ENCODE measurements around the gene ERCC5.
A peak's percentile ranks its signal among the peaks of the same experiment; 100 is the strongest.

DNA sequence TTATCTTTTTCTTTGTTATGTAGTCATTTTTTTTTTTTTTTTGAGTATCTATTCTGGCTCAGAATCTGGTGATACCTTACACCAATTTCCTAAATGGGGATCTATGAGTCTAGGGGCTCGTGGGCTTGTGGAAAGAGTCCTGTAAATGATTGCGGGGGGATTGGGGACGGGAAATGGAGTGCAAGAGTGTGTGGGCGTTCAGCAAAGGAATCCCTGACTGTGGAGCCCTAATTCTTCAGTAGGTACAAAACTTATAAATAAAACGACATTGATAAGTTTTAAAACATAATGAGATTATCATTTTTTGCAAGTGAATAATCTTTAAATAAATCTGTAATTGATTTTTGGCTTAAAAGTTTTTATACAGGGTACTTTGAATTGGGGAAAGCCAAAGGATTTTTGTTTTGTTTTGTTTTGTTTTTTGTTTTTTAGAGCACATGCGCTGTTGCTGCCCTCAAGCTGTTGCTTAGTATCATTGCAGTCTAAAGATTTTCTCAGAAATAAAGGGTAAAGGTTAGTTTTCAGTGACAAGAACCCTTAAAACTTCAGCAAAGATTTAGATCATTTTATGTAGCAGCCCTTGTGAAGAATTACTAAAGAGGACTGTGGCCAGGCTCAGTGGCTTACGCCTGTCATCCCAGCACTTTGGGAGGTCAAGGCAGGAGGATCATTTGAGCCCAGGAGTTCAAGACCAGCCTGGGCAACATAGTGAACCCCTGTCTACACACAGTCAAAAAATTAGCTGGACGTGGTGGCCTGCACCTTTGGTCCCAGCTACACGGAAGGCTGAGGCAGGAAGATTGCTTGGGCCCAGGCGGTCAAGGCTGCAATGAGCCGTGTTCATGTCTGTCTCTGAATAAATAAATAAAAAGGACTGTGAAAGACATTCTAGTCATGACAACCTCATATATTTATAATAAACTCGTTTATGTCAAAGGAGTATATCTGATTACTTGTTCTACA lies 1.7 kb downstream of the ERCC5 start:
- TF ChIP-seq POLR2A (IDR thresholded peaks at IDR 0.05) (no peak), POLR2AphosphoS5 (IDR thresholded peaks at IDR 0.05) (no peak)
- TF ChIP-seq, protein P1, sequence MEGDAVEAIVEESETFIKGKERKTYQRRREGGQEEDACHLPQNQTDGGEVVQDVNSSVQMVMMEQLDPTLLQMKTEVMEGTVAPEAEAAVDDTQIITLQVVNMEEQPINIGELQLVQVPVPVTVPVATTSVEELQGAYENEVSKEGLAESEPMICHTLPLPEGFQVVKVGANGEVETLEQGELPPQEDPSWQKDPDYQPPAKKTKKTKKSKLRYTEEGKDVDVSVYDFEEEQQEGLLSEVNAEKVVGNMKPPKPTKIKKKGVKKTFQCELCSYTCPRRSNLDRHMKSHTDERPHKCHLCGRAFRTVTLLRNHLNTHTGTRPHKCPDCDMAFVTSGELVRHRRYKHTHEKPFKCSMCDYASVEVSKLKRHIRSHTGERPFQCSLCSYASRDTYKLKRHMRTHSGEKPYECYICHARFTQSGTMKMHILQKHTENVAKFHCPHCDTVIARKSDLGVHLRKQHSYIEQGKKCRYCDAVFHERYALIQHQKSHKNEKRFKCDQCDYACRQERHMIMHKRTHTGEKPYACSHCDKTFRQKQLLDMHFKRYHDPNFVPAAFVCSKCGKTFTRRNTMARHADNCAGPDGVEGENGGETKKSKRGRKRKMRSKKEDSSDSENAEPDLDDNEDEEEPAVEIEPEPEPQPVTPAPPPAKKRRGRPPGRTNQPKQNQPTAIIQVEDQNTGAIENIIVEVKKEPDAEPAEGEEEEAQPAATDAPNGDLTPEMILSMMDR (IDR thresholded peaks at IDR 0.05 in 8 of 11, conservative IDR thresholded peaks at IDR 0.05 in 3 of 11), result peak; percentile 36 to 73 (median 69)

All from spleen (tissue), 7 donors.